NCI-H1092 (cell line): ENCODE data around the gene PWWP2B.

Experiments used
- DNase-seq: peaks from one replicate; lab custom pipeline; 2025; lab: John Stamatoyannopoulos, UW

Gene PWWP2B

DNA sequence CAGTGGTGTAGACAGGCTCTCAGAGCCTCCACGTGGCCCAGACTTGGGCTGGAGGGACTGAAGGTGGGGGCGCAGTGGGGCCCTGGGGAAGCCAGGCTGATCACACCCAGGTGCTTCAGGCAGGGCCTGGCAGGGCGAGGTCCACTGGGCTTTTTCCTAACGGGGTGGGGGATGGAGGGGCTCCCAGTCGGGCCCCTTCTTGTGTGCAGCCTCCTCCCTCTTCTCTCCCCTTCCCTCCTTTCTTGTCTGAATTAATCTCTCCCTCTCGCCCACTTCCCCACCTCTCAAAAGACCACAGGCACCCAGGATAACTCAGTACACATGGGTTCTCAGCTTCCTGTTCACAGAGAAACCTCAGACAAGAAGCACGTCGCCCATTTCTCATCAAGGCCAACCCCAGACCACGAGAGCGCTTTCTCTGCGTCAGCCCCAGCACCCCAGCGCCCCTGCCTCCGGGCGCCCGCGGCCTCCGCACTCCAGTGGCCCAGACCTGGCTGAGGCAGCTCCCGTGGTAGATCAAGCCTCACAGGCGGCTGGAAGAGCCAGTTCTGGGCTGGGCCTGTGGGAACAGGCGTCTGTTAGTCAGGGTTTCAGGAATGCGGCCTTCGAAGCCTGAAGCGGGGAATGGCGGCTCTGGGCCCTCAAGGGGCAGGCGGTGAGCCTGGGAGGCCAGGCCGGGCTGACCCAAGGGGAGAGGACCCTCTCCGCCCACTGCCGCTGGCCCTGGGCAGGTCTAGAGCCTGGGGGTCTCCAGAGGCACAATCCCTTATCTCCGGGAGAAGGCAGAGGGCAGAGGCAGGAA is 50.6 kb downstream of the PWWP2B start:
- no peak for DNase-seq

DNA sequence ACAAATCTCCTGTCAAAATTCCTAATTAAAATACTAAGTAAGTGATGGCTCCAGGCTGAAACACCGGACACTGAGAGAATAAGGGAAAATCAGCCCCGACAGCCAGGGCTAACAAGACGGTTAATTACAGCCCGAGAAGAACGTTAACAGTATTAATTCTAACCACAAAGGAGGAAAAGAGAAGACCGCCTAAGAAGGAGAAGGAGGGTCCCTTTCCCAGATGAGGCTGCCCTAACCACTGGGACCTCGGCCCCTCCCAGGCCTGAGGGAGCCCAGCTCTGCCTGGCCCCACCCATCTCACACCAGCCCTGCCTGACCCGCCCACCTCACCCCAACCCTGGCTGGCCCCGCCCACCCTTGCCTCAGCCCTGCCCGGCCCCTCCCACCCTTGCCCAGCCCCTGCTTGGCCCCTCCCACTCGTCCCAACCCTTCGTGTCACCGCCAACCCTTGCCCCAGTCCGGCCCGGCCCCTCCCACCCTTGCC is 51.3 kb downstream of the PWWP2B start:
- DNase-seq = no peak

DNA sequence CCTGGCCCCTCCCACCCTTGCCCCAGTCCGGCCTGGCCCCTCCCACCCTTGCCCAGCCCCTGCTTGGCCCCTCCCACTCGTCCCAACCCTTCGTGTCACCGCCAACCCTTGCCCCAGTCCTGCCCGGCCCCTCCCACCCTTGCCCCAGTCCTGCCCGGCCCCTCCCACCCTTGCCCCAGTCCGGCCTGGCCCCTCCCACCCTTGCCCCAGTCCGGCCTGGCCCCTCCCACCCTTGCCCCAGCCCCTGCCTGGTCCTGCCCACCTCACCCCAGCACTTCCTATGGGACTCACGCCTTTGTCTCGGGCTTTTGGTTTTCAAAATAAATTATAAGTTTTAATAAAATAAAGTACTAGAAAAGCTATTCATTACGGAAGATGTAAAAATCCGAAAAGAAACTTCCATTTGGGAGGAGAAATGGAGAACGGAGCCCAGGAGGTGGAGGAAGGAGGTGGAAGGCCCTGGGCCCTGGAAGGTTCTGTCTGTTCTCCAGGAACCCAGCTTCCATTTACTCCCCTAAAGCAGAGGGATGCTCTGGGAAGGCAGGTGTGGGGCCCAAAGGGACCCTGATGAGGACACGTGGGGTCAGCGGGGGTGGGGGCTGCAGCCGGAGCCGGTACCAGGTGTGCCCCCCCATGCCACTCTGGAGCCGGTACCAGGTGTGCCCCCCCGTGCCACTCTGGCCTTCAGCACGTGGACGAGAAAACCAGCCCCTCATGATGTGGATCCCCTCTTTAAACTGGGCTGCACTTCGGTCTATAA is 52.2 kb downstream of the PWWP2B start:
- no peak for DNase-seq

DNA sequence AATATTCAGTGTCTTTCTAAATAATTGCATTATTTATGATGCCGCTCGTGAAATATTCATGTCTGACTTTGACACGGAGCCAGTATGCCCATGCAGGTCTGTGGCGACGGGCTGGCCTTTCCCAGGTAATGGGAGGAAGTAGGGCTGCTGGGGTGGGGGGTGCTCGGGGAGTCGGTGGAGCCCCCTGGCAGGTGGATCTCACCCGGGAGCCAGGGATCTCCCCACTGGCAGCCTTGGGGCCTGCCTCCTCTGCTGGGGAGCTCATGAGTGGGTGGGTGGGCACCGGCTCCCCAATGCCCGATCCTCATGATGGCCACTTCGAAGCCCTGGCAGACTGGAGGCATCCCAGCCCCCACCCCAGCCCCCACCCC is 52.8 kb downstream of the PWWP2B start:
- no peak for DNase-seq

DNA sequence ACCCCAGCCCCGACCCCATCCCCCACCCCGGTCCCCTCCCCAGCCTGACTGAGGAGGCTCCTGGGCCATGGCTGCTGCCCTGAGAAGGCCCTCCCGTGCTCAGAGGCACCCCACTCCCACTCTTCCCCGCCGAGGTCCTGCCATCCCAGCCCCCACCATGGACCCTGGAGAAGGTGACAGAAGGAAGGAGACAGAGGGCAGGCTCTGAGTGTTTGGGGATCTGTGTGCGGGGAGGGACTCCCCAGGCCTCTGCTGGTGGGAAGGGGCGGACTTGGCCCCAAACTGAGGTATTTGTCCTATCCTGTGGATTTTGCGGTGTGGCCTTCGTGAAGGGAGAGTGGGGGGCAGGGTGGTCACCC is 53.4 kb downstream of the PWWP2B start:
- no peak for DNase-seq

DNA sequence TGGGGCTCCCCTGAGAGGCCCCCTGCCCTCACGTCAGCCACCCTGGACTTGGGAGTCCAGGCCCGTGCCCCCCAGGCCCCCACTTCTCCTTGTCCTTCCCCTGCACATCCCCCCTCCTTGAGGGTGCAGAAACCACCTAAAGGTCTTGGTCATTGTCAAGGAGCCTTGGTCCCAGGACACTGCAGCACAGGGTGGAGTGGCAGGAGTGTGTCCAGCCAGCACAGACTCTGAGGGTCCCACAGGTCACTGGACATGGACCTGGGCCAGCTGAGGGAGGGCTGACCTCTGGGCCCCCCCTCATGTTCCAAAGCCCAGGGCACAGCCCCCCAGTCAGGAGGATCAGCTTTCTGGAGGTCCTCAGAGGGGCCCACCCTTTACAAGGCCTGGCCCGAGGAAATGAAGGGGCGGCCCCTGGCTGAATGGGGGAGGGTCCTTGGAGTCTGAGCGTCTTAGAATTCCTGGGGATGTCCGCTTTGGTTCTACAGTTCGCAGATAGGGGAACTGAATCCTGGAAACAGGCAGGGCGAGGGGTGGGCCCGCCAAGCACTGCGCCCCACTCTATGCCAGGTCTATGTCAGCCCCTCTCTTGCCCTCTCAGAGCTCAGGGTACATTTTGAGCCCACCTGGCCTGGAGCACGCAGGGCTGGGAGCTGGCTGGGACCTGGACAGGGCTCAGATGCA is 54.0 kb downstream of the PWWP2B start:
- DNase-seq = no peak

DNA sequence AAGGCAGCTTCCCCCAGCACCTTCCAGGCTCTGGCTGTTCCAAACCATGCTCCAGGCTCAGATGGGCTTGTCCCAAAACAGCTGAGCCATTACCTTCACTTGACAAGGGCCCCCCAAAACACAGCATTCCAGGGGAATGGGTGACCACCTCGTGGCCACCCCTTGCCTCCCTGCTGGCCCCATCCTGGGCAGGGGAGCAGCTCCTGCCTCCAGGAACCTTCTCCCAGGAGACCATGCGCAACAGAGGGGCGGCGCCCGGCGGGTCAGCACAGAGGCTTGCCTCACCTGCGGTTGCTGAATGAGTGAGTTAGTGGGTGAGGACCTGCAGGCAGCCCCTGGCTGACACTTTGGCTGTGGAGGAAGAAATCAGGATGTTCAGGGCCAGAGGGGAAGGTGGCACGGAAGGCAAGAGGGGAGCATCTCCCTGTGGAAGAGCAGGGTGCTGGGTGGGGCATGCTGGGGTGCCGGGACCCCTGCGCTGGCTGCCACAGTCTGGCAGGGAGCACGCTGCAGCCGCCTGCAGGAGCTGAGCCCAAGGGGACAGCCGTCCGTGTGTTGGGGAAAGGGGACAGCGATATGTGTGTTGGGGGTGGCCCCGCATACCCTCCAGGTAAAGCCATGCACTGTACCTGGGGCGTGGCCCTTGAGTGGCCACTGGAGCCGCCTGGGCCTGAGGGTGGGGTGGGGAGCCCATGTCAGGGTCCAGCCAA is 54.7 kb downstream of the PWWP2B start:
- DNase-seq = no peak

DNA sequence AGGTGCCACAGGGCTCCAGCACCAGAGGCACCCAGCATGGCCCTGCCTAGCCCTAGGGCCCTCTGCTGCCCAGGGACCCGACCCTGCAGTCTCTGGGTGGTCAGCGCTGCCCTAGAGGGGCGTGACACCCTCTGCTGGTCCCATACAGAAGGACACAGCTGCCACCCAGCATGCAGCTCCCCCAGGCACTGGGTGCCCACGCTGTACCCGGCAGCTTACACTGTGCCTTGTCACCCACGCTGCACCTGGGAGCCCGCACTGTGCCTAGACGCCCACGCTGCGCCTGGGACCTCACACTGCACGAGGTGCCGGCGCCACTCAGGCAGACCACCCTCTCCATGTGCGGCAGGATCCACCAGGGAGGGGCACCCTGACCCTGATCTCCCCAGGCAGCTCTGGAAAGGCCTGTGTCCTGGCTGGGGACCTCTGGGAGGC is 55.2 kb downstream of the PWWP2B start:
- DNase-seq = no peak

DNA sequence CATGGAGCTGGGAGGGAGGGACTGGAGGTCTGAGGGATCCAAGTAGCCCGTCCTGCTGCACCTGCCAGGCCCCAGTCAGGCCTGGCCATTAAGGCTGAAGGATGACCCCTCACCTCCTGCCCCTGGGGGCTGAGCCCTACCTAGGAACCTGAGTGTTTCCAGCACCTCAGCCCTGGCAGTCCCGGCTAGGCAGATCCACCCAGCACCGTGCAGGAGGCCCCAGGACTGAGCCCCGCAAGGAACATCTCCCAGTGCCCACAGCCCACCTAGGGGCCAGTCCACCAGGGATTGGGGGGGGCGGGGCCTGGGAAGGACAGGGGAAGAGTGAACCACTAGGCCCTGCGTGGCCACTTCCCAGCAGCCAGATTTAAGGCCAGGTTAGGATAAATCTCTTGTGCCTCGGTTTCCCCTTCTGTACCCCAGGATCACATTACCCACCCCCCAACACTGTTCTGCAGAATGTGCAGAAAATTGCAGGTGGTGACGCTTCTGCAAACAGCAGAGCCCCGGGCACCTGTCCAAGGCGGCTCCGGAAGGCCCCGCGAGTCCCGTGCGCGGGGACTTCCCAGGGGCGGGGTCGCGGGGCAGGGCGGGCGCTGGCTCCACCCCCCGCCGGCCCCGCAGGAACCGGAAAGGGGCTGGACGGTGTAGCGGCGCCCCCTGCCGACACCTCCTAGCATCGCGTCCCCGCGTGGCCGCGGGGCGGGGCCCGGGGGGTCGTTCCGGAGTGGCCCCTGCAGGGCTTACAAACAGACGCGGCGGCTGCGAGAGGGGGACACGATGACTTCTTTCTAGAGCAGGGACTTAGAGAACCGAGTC is 55.9 kb downstream of the PWWP2B start:
- DNase-seq = peak; percentile 67

DNA sequence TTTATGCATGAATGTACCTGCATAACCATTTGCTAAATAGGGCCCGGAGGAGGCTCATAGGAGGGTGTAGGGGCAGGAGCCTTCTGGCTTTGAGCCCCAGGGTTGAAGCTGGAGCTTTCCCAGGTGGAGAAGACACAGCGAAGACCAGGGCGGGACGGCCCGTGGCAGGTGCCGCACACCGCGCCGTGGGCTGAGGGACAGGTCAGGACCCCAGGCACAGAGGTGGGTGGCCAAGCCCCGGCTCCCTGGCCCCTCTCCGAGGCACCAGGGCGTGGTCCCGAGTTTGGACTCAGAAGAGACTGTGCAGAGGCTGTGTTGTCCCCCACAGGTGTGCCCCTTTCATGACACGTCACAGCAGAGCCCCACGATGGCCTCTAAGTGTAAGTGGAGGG is 56.5 kb downstream of the PWWP2B start:
- no peak for DNase-seq

DNA sequence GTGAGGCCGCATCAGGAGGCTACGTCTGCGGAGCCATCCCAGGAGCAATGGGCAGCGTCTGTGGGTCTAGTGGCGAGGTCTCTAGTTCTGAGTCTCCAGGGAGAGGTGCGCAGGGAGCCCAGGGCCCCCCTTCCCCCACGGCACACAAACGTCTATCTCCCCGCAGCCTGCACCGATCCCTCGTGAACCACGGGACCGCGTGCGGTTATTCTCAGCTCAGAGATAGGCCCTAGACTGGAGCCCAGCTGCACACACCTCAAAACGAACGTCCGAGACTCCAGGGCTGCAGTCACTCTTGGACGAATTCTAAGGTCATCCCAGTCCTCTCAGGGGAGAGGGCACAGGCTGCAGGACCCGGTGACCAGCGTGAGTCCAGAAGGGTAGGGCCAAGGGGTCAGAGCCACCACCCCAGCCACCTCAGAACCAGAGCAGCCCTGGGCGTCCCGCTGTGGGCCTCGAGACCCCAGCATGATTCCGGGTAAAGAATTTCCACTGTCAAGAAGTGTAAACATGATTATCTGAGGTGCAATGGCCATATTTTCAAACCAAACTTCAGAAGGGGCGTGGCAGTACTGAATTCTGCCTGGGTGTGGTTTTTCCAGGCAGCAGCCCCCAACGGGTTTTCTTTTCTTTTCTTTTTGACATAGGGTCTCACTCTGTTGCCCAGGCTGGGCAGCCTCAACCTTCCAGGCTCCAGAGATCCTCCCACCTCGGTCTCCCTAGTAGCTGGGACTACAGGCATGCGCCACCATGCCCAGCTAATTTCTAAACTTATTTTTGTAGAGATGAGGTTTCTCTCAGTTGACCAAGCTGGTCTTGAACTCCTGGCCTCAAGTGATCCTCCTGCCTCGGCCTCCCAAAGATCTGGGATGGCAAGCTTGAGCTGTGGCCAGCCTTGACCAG is 57.5 kb downstream of the PWWP2B start:
- no peak for DNase-seq

DNA sequence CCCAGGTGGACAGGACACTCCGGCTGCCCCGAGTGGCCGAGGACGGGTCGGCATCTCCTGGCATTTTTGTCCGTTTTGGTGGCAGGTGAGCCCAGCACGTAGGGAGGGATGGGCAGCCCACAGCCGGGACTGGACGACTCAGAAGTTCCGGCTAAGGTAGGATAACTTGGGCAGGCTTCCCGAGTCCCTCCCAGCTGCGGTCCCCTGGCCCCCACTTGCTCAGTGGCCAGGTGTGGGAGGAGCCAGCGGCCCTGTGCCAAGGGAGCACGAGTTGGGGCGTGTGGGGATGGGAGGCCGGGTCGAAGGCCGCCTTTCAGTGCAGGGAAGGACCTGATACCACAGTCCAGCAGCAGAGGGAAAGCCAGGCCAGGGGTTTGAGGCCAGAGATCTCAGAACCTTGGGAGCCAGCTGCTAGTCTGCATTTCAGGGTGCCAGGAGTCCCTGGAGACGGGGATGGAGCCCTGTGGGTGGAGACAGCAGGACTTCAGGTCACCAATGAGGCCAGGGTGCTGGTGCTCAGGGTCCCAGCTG is 58.5 kb downstream of the PWWP2B start:
- DNase-seq = no peak

DNA sequence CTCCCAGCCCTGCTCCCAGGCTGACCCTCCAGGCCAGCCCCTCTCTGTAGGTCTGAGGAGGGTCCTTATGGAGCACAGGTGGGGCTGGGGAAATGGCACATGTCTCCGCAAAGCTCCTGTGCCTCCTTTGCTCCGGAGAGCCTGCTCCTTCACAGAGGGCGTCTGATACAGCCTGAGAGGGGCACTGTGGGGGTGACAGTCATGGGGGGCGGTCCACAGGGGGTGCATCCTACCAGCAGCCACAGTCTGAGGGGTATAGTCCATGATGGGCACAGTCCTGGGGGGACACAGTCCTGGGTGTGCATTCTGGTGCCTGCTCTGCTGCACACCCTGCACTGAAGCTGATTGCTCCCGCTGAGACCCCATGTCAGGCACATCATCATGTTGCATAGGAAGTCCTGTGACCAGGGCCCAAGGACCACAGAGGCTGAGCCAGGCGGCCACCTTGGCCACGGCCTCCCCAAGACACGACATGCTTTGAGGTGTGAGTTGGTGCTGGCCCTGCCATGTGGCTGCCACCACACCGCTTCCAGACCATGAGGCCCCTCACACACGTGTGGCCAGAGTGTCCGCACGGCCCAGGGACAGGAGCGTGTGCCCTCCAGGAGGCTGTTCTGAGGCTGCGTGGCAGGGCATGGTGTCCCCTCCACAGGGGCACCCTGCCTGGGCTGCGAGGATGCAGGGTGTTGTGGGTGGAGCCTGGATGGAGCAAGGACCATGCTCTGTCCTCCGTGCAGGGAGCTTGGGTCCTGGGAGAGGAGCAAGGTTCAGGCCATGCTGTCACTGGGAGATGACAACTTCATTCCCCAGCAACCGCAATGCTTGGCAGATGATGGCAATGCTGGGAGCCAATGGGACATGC is 59.2 kb downstream of the PWWP2B start:
- no peak for DNase-seq

DNA sequence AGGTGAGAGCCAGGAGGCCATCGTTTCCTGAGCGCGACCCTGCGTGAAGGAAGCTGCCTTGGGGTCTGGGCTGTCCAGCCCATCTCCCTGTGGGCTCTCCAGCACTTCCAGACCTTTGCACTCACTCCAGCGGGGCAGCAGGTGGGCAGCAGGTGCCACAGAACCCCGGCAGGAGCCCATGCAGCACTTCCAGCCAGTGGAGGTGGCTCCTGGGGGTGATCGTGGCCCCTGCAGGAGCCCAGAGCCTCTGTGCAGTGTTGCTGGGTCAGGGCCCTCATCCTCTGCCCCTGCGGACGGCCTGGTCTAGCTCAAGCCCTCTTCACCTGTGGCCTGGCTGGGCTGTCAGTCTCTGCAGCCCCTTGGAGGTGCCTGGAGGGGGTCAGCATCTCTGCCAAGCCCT is 59.9 kb downstream of the PWWP2B start:
- DNase-seq = no peak

DNA sequence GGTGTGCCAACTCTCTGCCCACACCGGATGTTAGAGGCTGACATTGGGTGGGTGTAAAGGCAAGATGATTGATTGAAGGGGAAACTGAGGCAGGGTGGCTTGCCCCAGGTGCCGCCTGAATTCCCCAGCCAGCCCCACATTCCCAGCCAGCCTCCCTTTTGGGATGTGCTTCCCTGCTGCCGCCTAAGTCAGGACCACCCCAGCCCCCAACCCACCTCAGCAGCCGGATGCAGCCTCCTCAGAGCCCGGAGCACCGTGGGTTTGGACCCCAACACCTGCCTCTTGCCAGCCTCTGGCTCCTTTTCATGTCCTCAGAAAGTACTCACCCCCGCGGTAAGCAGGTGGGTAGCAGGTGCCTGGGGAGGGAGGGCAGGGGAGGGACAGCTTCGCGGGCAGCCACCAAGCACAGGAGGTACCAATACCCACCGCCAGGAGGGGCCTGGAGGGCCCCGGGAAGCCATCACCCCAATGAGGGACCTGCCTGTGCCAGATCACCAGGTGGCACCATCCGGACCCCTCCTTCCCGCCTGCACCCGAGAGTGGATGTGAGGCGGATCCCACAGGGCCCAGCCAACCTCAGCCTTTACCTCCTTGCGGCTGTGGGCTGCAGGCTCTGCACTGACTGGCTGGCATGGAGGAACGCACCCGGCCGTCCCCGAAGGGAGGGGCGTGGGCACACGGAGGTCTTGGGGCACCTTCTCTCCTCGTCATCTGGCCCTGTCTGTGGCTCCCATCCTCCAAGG is 60.5 kb downstream of the PWWP2B start:
- DNase-seq = no peak

DNA sequence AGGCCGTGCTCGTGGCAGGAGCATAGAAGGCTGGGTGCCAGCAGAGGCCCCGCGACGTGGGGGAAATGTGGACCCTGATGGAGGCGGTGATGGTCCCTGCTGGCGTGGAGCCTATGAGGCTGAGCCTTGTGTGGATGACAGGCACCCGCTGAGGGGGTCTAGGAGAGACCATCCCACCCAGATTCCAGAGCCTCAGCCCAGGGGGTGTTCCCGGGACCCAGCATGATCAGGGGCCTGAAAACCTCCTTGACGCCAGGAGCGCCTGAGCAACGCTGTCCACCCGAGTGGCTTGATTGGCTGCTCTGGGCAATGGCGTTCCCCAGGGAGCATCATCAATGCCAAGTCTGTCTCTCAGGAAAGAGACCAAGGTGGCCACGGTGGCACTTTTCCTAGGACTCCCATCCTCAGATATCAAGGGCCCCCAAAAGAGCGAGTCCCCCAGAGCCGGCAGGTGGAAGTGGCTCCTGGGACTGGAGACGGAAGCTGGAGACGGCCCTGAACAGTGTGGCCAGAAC is 61.1 kb downstream of the PWWP2B start:
- no peak for DNase-seq

DNA sequence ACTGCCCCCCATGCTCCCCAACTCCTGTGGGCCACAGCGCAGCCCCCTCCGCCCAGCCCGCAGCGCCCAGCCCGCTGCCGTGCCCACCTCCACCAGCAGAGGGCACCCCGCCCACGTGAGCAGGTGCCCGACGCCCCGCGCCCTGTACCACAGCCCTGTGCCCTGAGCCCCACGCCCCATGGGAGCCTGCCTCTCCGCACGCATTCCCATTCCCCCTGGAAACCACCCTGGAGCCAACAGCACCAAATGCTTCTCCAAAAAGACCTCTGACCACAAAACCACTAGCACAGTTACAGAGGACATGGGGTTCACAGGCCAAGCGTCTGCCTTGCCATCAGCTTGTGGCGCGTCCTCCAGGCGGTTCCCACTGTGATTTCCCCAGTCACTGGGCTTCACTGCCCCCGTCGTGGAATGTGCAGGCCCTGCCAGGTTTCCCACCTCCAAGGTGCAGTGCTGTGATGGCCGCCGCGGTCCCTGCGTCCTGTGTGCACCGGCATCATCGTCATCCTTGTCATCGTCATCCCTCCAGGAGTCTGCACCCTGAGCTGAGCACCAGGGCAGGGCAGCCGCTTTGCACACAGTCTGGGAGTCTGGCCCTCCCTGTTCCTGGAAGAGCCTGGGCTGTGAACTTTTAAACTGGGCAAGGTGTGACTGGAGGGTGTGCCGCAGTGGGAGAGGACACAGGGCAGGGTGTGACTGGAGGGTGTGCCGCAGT is 61.7 kb downstream of the PWWP2B start:
- DNase-seq = no peak
